ENCODE measurements around the gene ZNF526. TPM values are rescaled to one million over a fixed set of nuclear protein-coding genes. Genes with fewer than 3 reads are reported as not detected.

Gene ZNF526
- total RNA-seq, 1 experiment from 2014 or later = 21.3 TPM

DNA sequence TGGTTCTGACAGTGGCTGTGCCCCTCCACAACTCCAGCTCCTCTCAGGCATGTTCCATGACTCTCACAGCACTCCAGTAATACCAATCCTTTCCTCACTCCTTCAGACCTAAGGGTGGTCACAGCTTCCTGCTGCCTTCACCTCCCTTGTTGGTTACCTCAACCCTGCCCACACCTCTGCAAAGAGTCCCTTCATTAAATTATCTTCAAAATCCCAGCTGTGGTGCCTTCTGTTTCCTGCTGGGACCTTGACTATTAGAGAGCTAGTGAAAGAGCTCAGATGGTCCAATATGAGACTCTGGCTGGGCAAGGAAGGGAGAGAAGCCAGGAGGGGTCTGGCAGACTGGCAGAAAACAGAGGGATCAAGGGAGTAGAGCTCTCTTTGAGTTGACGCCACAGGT is 28.8 kb upstream of the ZNF526 start:
- DNase-seq (ENCODE audit: low spot score) = no peak
- ChIA-PET POLR2A (ENCODE audit: low non-redundant PET) (no interaction called here), CTCF (interaction anchor here (1.2 kb wide), 1 partner anchor 14 kb away, joined by 3 read pairs; no protein-coding TSS in a partner anchor)
- TF ChIP-seq, protein P1, sequence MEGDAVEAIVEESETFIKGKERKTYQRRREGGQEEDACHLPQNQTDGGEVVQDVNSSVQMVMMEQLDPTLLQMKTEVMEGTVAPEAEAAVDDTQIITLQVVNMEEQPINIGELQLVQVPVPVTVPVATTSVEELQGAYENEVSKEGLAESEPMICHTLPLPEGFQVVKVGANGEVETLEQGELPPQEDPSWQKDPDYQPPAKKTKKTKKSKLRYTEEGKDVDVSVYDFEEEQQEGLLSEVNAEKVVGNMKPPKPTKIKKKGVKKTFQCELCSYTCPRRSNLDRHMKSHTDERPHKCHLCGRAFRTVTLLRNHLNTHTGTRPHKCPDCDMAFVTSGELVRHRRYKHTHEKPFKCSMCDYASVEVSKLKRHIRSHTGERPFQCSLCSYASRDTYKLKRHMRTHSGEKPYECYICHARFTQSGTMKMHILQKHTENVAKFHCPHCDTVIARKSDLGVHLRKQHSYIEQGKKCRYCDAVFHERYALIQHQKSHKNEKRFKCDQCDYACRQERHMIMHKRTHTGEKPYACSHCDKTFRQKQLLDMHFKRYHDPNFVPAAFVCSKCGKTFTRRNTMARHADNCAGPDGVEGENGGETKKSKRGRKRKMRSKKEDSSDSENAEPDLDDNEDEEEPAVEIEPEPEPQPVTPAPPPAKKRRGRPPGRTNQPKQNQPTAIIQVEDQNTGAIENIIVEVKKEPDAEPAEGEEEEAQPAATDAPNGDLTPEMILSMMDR (conservative IDR thresholded peaks at IDR 0.05; ENCODE audit: low read depth, low read length) = no peak
- TF ChIP-seq EZH2 (IDR thresholded peaks at IDR 0.05; ENCODE audit: borderline replicate concordance, low read depth, low read length, poor library complexity, severe bottlenecking) = no peak
- Histone ChIP-seq H3K36me3 (ENCODE audit: insufficient read depth, low read length, poor library complexity, severe bottlenecking) (no peaks in the 10 kb centered on the region), H3K4me1 (ENCODE audit: insufficient read depth, low read length, poor library complexity, severe bottlenecking) (no peaks in the 10 kb centered on the region), H3K27ac (ENCODE audit: low read depth, low read length, poor library complexity, severe bottlenecking) (no peak overlapping the region), H3K9me3 (ENCODE audit: low read depth, low read length, poor library complexity, severe bottlenecking) (no peaks in the 10 kb centered on the region), H3K4me3 (ENCODE audit: low read depth, low read length, poor library complexity, severe bottlenecking) (no peak overlapping the region), H3K27me3 (replicated peaks; ENCODE audit: insufficient read depth, low read depth, low read length, poor library complexity) (no peaks in the 10 kb centered on the region)
- intact Hi-C loops (cut with micrococcal nuclease; ENCODE audit: unreplicated experiment) = no loop called here
- BruUV-seq (replicated peaks) = no TSS peak

DNA sequence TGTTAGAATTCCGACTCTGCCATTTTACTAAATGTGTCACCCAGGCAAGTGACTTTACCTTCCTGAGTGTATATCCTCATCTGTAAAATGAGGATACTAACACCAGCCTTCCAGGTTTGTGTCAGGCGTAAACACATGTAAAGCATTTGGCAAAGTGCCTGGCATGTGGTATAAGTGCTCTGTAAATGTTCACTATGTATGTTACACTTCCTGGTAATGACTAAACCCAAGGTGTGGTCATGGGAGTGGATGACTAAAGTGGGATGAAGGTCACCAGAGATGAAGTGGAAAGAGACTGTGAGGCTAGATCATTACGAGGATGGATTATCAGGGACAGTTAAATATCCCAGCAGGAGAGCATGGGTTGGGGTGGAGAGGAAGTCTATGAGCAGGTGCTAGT is 28.3 kb upstream of the ZNF526 start:
- no peaks in the 10 kb centered on the region for H3K9me3 ChIP-seq (ENCODE audit: low read depth, low read length, poor library complexity, severe bottlenecking)
- no peaks in the 10 kb centered on the region for H3K4me1 ChIP-seq (ENCODE audit: insufficient read depth, low read length, poor library complexity, severe bottlenecking)
- H3K4me3 ChIP-seq (ENCODE audit: low read depth, low read length, poor library complexity, severe bottlenecking) = no peak overlapping the region
- ChIA-PET CTCF (interaction anchor here (1.2 kb wide), 1 partner anchor 15 kb away, joined by 3 read pairs; no protein-coding TSS in a partner anchor), POLR2A (ENCODE audit: low non-redundant PET) (no interaction called here)
- intact Hi-C loops (cut with micrococcal nuclease; ENCODE audit: unreplicated experiment) = no loop called here
- no peaks in the 10 kb centered on the region for H3K27me3 ChIP-seq (replicated peaks; ENCODE audit: insufficient read depth, low read depth, low read length, poor library complexity)
- BruUV-seq (replicated peaks) = no TSS peak
- TF ChIP-seq EZH2 (IDR thresholded peaks at IDR 0.05; ENCODE audit: borderline replicate concordance, low read depth, low read length, poor library complexity, severe bottlenecking) = no peak
- TF ChIP-seq, protein P1 (conservative IDR thresholded peaks at IDR 0.05; ENCODE audit: low read depth, low read length) = no peak
- H3K36me3 ChIP-seq (ENCODE audit: insufficient read depth, low read length, poor library complexity, severe bottlenecking) = no peaks in the 10 kb centered on the region
- DNase-seq (ENCODE audit: low spot score) = no peak
- H3K27ac ChIP-seq (ENCODE audit: low read depth, low read length, poor library complexity, severe bottlenecking) = no peak overlapping the region

DNA sequence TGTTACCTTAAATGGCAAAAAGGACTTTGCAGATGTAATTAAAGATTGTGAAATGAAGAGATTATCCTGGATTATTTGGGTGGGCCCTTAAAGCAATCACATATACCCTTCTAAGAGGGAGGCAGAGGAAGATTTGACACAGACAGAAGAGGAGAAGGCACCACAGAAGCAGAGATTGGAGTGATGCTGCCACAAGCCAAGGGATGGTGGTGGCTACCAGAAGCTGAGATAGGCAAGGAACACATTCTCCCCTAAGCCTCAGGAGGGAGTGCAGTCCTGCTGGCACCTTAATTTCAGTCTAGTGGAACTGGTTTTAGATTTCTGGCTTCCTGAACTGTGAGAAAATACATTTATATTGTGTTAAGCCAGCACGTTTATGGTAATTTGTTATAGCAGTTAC is 26.8 kb upstream of the ZNF526 start:
- no TSS peak for BruUV-seq (replicated peaks)
- no peaks in the 10 kb centered on the region for H3K9me3 ChIP-seq (ENCODE audit: low read depth, low read length, poor library complexity, severe bottlenecking)
- H3K4me1 ChIP-seq (ENCODE audit: insufficient read depth, low read length, poor library complexity, severe bottlenecking) = no peaks in the 10 kb centered on the region
- intact Hi-C loops (cut with micrococcal nuclease; ENCODE audit: unreplicated experiment) = no loop called here
- H3K4me3 ChIP-seq (ENCODE audit: low read depth, low read length, poor library complexity, severe bottlenecking) = no peak overlapping the region
- no peak overlapping the region for H3K27ac ChIP-seq (ENCODE audit: low read depth, low read length, poor library complexity, severe bottlenecking)
- H3K27me3 ChIP-seq (replicated peaks; ENCODE audit: insufficient read depth, low read depth, low read length, poor library complexity) = no peaks in the 10 kb centered on the region
- CTCF ChIA-PET = no interaction called here
- H3K36me3 ChIP-seq (ENCODE audit: insufficient read depth, low read length, poor library complexity, severe bottlenecking) = peaks cover 7% of the 10 kb centered on the region
- DNase-seq (ENCODE audit: low spot score) = no peak
- POLR2A ChIA-PET (ENCODE audit: low non-redundant PET) = interaction anchor here (0.5 kb wide), 1 partner anchor 1201 kb away, joined by 9 read pairs; no protein-coding TSS in a partner anchor
- no peak for TF ChIP-seq EZH2 (IDR thresholded peaks at IDR 0.05; ENCODE audit: borderline replicate concordance, low read depth, low read length, poor library complexity, severe bottlenecking)
- TF ChIP-seq, protein P1 (conservative IDR thresholded peaks at IDR 0.05; ENCODE audit: low read depth, low read length) = no peak

Measured in A673 (cell line).